ENCODE measurements around the gene SPEM2. TPM values are rescaled to one million over a fixed set of nuclear protein-coding genes. Genes with fewer than 3 reads are reported as not detected.

SPEM2 gene
- polyA plus RNA-seq, 1 experiment: not detected

DNA sequence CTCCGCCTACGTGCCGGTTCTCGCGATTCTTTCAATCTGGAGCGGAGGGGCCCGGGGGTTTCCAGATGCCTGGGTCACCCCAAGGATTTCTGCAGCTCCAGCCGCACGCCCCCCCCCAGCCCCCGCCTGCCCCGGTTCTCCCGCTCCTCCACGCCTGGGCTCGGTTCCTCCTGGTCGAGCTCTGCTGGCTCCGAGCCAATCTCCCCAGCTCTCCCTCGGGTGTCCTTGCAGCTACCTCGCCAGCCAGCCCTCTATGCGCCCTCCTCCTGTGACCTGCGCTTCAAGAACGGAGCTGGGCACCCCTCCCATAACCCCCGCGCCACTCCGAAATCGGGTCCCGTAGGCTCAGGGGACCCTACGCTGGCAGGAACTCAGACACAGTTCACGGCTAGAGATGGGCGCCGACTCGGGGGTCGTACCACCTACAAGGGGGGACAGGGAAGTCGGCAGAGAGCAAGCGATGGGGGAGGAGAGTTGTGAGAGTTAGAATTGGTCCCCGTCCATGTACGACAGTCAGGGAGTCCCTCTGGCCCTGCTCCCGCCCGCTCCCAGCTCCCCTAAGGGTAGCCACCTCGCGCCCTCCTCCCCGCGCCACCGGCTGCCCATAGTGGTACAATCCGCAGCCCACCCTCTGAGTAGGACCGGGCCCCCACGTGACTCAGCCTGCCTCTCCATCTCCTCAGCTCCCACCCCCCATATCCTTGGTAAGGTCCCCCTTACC is 14.9 kb downstream of the SPEM2 start:
- Histone ChIP-seq H3K27me3 (ENCODE audit: control insufficient read depth, insufficient read depth, low read length) (peaks cover 31% of the 10 kb centered on the region), H3K4me3 (ENCODE audit: low read depth, low read length) (peak overlapping the region; percentile 56), H3K27ac (ENCODE audit: low read depth, low read length) (no peak overlapping the region), H3K9me3 (ENCODE audit: control insufficient read depth, insufficient read depth, low read length) (peaks cover 6% of the 10 kb centered on the region; the same call in 1 of the 2 replicates)
- DNase-seq (ENCODE audit: low read depth, low spot score): no peak
- TF ChIP-seq, protein P1, sequence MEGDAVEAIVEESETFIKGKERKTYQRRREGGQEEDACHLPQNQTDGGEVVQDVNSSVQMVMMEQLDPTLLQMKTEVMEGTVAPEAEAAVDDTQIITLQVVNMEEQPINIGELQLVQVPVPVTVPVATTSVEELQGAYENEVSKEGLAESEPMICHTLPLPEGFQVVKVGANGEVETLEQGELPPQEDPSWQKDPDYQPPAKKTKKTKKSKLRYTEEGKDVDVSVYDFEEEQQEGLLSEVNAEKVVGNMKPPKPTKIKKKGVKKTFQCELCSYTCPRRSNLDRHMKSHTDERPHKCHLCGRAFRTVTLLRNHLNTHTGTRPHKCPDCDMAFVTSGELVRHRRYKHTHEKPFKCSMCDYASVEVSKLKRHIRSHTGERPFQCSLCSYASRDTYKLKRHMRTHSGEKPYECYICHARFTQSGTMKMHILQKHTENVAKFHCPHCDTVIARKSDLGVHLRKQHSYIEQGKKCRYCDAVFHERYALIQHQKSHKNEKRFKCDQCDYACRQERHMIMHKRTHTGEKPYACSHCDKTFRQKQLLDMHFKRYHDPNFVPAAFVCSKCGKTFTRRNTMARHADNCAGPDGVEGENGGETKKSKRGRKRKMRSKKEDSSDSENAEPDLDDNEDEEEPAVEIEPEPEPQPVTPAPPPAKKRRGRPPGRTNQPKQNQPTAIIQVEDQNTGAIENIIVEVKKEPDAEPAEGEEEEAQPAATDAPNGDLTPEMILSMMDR (IDR thresholded peaks at IDR 0.05; ENCODE audit: low read depth, low read length): no peak
- CTCF ChIA-PET: interaction anchor here (0.6 kb wide), 1 partner anchor 8 kb away, joined by 3 read pairs; no protein-coding TSS in a partner anchor
- POLR2A ChIA-PET: interaction anchor here (0.8 kb wide), 1 partner anchor 44 kb away, joined by 4 read pairs; the partner anchor contains the start of gene POLR2A

GRCh38 chr17:7440834-7441195 is 15.4 kb downstream of the SPEM2 start:
- no peak overlapping the region for H3K27ac ChIP-seq (ENCODE audit: low read depth, low read length)
- DNase-seq (ENCODE audit: low read depth, low spot score): no peak
- CTCF ChIA-PET: interaction anchor here (0.6 kb wide), 3 partner anchors 8 to 55 kb away, joined by 3 to 6 read pairs (median 4); no protein-coding TSS in a partner anchor
- peak overlapping the region; percentile 56 for H3K4me3 ChIP-seq (ENCODE audit: low read depth, low read length)
- peaks cover 31% of the 10 kb centered on the region for H3K27me3 ChIP-seq (ENCODE audit: control insufficient read depth, insufficient read depth, low read length)
- POLR2A ChIA-PET: interaction anchor here (0.6 to 1.0 kb wide), 2 partner anchors 35 to 37 kb away, joined by 3 to 4 read pairs; no protein-coding TSS in a partner anchor
- TF ChIP-seq, protein P1 (IDR thresholded peaks at IDR 0.05; ENCODE audit: low read depth, low read length): no peak
- H3K9me3 ChIP-seq (ENCODE audit: control insufficient read depth, insufficient read depth, low read length): peaks cover 4% of the 10 kb centered on the region; the same call in 1 of the 2 replicates

DNA sequence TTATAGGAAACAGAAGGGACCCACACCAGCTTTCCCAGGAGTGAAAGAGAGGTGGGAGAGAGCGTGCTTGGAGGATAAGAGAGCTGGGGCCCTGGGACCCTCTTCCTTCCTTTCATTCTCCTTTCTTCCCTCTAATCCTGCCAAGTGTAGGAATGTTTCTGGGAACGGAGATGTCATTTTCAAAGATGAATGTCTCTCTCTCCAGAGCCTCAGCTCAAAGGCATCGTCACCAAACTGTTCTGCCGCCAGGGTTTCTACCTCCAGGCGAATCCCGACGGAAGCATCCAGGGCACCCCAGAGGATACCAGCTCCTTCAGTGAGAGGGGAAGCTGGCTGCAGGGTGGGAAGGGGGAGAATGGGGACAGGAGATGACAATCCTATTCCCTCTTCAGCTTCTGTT is 15.8 kb downstream of the SPEM2 start:
- peaks cover 30% of the 10 kb centered on the region for H3K27me3 ChIP-seq (ENCODE audit: control insufficient read depth, insufficient read depth, low read length)
- TF ChIP-seq, protein P1 (IDR thresholded peaks at IDR 0.05; ENCODE audit: low read depth, low read length): no peak
- H3K9me3 ChIP-seq (ENCODE audit: control insufficient read depth, insufficient read depth, low read length): no peaks in the 10 kb centered on the region; the same call in 1 of the 2 replicates
- POLR2A ChIA-PET: interaction anchor here (0.6 to 1.0 kb wide), 2 partner anchors 36 kb away, joined by 3 to 4 read pairs; no protein-coding TSS in a partner anchor
- H3K27ac ChIP-seq (ENCODE audit: low read depth, low read length): peak overlapping the region; percentile 21
- CTCF ChIA-PET: interaction anchor here (0.6 kb wide), 2 partner anchors 19 to 55 kb away, joined by 4 to 6 read pairs; no protein-coding TSS in a partner anchor
- no peak for DNase-seq (ENCODE audit: low read depth, low spot score)
- H3K4me3 ChIP-seq (ENCODE audit: low read depth, low read length): no peak overlapping the region

GRCh38 chr17:7442142-7442541 is 16.7 kb downstream of the SPEM2 start:
- TF ChIP-seq, protein P1 (IDR thresholded peaks at IDR 0.05; ENCODE audit: low read depth, low read length): no peak
- POLR2A ChIA-PET: no interaction called here

More at GRCh38 chr17:7442142-7442541, 16.7 kb downstream of the SPEM2 start:
- Histone ChIP-seq H3K27me3 (ENCODE audit: control insufficient read depth, insufficient read depth, low read length) (peaks cover 36% of the 10 kb centered on the region), H3K4me3 (ENCODE audit: low read depth, low read length) (no peak overlapping the region), H3K27ac (ENCODE audit: low read depth, low read length) (no peak overlapping the region), H3K9me3 (ENCODE audit: control insufficient read depth, insufficient read depth, low read length) (no peaks in the 10 kb centered on the region; the same call in 1 of the 2 replicates)
- DNase-seq (ENCODE audit: low read depth, low spot score): no peak
- CTCF ChIA-PET: interaction anchor here (1.9 kb wide), 1 partner anchor 118 kb away, joined by 6 read pairs; no protein-coding TSS in a partner anchor

Data from AG04450 (cell line).